Occipital lobe (tissue), 2 donors: Measurements from ENCODE around the gene DNAJC12. TPM values are rescaled to one million over a fixed set of nuclear protein-coding genes. Genes with fewer than 3 reads are reported as not detected.
"Not testable (repeated sequence)": the region's sequence is repeated elsewhere in the genome, so short reads cannot be mapped to it uniquely, and the experiment has no call there.

Experiments
- DNase-seq: peaks from one replicate; lab custom pipeline; 2025; lab: John Stamatoyannopoulos, UW
- total RNA-seq: library from RNA; depleted of rRNA; stranded (reverse); fragments of >200 nt; gene quantifications from one replicate; pipeline ENCODE4 v1.2.3, GENCODE V29; 2014

The DNAJC12 gene
- 1.7 TPM for total RNA-seq

DNA sequence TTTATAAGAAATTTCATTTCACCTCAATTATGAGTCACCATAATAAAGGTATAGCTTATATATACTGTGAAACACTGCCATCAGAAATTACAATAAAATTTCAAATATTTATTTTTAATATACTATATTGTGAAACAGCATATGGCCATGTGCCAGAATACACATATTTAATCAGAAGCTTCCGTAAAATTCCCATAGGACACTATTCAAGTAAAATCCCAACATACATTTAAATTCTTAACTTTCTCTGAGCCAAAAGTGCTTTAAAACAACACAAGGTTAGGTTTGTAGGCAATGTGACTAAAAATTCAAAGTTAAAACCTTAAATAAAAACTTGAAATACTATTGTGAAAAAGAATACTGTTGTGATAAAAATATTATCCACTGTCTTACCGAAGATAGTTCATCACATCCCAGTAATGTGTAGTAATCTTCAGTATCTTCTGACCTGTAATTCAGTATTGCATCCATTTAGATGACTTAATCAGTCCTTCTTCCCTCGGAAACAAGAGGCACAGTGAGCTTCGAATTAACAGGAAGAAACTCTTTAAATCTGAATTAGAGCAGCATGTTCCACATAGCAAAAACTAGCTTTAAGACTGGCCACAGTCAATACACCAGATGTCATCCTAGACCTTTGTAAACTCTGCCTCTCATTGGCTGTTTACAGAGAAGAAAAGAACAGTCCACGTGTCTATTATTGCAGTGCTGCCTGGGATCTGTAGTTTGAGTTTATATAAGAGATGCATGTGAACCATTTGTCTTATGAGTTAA is at the start of gene DNAJC12:
DNAJC12 (minus strand) TSS at position 648 of the 774 bp plus-strand sequence; CDS start at position 471, 177 bp downstream.
- DNase-seq = no peak

- peak; percentile 78 for DNase-seq
These were observed 47.1 kb upstream of the DNAJC12 start for GRCh38 chr10:67884842-67885670.

- peak; percentile 90 for DNase-seq
These were observed 46.4 kb upstream of the DNAJC12 start, which contains the start of gene SIRT1 for GRCh38 chr10:67884313-67884841. Gene SIRT1, plus strand, starts transcription at chr10:67884656. Its CDS starts 66 bp downstream, at chr10:67884722.

GRCh38 chr10:67883710-67884312 is 45.8 kb upstream of the DNAJC12 start:
- no peak for DNase-seq

DNA sequence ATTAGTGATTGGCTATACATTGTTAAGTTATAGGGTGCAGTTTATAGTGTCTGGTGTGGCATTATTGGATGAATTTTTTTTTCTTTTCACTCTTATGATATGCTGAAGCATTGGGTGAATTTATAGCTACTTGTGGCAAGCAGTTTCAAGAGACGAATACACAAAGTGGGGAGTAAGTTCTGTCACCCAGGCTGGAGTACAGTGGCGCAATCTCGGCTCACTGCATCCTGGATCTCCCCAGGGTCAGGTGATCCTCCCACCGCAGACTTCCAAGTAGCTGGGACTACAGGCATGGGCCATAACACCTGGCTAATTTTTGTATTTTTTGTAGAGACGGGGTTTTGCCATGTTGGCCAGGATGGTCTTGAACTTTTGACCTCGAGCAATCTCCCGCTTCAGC is 40.1 kb upstream of the DNAJC12 start:
- no peak for DNase-seq

- DNase-seq = not testable (repeated sequence)
These were observed 39.4 kb upstream of the DNAJC12 start for GRCh38 chr10:67877421-67877820.

- DNase-seq = no peak
These were observed 37.6 kb upstream of the DNAJC12 start for GRCh38 chr10:67875340-67876238.

DNA sequence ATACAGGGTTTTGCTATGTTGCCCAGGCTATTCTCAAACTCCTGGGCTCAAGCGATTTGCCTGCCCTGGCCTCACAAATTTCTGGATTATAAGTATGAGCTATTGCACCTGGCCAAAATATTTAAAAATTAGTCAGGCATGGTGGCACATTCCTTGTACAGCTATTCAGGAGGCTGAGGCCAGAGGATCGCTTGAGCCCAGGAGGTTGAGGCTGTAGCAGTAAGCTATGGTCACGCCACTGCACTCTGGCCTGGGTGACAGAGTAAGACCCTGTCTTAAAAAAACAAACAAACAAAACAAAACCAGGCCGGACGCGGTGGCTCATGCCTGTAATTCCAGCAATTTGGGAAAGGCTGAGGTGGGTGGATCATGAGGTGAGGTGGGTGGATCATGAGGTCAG is 32.0 kb upstream of the DNAJC12 start:
- no peak for DNase-seq

GRCh38 chr10:67868132-67868531 is 30.1 kb upstream of the DNAJC12 start:
- DNase-seq = no peak

DNA sequence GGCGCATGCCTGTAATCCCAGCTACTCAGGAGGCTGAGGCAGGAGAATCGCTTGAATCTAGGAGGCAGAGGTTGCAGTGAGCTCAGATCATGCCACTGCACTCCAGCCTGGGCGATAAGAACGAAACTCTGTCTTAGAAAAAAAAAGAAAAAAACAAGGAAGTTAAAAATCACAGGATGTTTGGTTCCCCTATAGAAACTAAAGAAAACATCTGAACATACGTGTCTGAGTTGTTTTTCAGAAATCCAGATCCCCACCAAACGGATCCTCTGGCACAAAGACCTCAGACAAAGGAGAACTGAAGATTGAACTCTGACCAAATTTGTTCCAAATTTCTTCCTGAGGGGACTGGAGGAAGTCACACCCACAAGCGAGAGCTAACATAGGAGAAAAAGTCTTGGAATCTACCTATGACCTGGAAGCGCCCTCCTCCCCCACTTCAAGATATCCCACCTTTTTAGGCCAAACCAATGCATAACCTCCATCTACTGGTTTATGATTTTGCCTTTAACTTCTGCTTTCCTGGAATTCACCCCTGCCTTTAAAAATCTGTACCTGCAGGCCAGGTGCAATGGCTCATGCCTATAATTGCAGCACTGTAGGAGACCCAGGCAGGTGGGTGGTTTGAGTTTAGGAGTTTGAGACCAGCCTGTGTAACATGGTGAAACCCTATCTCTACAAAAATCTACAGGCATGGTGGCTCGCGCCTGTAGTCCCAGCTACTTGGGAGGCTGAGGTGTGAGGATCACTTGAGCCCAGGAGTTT is 26.8 kb upstream of the DNAJC12 start:
- no peak for DNase-seq

GRCh38 chr10:67863094-67863493 is 25.1 kb upstream of the DNAJC12 start:
- DNase-seq = no peak

DNA sequence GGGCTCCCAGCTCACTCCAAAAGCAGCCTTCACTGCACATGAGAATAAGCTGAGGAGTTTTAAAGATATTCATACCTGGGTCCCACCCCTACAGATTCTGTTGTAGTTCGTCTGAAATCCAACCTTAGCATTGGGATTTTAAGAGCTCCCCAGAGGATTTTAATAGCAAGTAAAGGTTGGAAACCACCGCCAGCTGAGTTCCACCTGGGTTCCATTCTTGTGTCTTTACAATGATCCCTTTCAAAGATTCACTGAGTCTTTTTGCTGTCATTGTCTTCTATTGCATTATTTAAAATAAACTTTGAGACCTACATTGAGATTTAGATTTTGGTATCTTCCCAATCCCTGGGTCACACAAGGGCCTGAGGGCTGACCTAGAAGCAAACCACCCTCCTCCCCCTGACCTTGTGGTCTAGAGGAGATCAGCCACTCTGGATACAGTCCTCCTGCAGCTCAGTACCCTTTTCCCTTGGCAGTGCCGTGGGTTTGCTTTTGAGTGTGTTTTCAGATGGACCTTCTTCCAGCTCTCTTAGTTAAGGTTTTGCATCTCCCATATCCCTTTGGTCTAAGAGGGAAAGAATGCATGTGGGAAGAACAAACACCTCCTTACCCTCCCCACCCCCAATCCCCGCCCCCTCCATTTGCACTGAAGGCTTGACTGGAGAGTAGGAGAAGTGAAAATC is 23.9 kb upstream of the DNAJC12 start:
- no peak for DNase-seq

- DNase-seq = no peak
These were observed 21.0 kb upstream of the DNAJC12 start for GRCh38 chr10:67858971-67859370.

DNA sequence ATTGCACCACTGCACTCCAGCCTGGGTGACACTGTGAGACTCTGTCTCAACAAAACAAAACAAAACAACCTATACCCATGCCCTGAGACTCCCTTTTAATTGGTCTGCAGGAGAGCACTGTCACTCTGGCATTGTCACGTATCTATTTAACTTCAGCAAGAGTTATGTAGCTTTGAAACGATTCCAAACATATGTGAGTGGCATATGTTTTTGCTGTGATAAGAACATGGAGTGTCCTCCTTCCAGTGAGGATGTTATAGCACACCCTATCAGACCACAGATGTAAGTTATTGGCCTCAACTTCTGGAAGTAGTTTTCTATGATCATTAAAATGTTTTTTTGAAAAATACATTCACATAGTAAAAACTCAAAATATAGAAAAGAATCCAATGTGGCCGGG is 15.5 kb upstream of the DNAJC12 start:
- DNase-seq = no peak

- DNase-seq = no peak
These were observed 14.8 kb upstream of the DNAJC12 start for GRCh38 chr10:67852761-67853160.

DNA sequence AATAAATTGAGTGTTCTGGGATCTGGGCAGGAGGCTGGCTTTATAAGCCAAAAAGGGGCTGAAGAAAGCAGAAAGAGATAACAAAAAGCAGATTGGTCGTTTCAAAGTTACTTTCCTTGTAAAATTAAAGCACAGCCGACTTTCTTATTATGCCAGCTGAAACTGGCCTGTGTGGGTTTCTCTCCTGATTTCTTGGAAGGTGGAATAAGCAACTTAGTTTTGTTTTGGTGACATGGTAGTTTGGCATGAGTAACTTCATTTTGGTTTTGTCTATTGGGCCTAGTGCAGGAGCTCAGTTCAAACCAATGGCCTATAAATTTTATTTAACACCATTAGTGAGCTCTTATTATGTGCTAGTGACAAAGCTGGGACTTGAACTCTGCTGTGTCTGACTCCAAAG is 13.2 kb upstream of the DNAJC12 start:
- DNase-seq = no peak

- peak; percentile 92 for DNase-seq
These were observed 11.5 kb upstream of the DNAJC12 start for GRCh38 chr10:67849331-67850011.

DNA sequence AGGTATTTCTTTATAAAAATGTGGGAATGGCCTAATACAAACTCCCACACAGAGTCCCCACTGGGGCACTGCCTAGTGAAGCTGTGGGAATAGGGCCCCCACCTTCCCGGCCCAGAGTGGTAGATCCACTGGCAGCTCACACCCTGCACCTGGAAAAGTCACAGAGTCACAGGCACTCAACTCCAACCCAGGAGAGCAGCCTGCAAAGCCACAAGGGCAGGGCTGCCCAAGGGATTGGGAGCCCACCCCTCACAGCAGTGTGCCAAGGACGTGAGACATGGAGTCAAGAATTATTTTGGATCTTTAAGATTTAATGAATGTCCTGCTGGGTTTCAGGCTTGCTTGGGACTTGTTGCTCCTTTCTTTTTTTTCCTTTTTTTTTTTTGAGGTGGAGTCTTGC is 5.3 kb upstream of the DNAJC12 start:
- DNase-seq = no peak

DNA sequence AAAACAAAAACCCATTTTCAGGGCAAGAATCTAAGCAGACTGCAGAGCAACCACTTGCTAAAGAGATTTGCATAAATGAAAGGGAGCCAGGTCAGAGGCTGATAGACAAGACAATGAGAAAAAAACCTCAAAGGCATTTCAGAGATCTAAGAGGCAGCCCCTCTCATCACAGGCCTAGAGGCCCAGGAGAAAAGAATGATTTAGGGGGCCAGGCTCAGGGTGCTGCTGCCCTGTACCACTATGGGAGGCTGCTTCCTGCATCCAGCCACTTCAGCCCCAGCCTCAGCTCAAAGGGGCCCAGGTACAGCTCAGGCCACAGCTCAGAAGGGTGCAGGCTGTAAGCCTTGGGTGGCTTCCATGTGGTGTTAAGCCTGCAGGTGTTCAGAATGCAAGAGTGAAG is 3.7 kb upstream of the DNAJC12 start:
- DNase-seq = no peak
